GM12873 (cell line): ENCODE data around the gene DUSP1.

Experiments
- CTCF ChIP-seq: IDR thresholded peaks from 2 replicates; pipeline ENCODE4 v1.5.1; 2012; ENCODE audit warnings: low read depth, mild to moderate bottlenecking, moderate library complexity, low read length, control low read depth; ENCODE audit not compliant: insufficient read depth; ENCODE audit errors: missing control alignments

DUSP1 gene

GRCh38 chr5:172764861-172765765 lies 5.9 kb downstream of the DUSP1 start:
- TF ChIP-seq CTCF, result no peak

DNA sequence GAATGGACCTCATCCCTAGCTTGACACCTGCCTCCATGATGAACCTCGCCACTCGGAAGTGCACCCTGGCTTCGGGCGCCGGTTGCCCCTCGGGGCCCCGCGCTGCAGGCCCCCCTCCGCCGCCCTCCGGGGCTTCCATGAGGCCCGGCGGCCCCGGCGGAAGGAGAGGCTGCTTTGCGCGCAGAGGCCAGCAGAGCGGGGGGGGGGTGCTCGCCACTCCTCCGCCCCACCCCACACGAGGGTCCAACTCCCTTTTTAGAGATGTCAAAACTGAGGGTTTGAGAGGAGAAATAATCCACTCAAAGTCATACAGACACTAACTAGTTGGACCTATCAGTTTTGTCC lies 7.9 kb downstream of the DUSP1 start:
- no peak for TF ChIP-seq CTCF

DNA sequence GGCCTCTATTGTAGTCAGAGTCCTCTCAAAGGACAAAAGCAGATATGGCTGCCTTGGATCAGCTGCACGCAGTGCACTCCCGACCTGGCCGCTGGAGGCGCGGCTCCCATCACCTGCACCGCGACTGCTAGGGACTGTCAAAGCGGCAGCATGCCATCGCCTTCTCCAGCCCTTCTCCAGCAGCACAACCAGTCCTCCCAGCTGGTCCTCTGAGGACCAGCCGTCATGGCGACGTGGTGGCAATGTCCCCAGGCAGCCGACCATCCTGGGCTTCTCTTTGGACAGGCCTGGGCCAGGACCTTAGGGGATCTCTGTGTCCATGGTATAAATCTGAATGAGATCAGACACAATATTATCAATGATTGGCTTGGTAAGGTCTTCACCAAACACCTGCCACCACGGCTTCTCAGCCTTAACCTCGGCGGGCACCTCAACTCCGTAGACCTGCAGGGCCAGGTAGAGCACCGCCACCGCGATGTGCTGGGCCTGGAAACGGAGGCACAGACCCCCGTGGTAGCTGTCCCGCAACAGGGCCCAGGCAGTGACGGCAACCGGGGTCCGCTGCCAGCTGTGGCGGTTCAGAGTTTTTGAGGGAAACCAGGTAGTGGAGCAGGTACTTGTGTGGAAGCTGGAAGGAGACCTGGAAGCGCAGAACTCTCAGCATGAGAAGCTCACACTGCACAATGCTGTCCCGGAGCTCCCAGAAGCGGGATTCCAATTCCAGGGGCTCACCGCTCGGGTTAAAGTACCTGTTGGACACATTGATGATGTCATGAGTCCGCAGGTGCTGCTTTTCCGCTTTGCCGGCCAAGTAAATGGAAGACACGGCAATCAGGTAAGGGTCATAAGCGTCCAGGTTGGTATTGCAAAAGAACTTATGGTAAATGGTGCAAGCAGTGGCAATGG lies 8.5 kb downstream of the DUSP1 start:
- no peak for TF ChIP-seq CTCF

DNA sequence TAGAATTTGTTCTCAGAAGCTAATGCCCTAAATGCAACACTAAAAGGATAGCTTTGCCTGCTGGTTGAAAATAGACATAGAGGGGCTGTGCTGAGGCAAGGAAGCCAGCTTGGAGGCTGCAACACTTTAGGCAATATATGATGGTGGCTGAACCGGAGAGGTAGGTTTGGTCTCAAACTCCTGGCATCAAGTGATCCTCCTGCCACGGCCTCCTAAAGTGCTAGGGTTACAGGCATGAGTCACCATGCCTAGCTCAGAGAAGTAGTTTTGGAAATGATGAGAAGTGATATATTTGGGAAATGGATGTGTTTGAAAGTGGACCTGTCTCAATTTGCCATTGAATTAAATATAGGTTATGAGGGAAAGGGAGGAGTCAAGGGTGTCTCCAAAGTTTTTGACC lies 10.0 kb downstream of the DUSP1 start:
- no peak for TF ChIP-seq CTCF

GRCh38 chr5:172760136-172760535 lies 10.9 kb downstream of the DUSP1 start:
- TF ChIP-seq CTCF, result no peak

DNA sequence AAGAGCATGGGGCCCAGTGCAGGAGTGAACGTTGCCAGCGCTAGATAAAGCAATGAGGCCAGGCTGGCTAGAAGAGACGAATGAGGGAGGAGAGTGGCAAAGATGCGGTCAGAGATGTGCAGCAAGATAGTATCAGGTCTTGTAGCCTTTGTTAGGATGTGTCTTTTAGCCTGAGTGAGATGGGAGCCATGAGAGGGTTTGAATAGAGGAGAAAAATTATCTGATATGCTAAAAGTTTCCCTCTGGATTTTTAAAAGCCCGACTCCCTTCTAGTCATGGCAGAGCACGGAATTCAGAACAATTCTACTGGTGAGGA lies 12.2 kb downstream of the DUSP1 start:
- TF ChIP-seq CTCF, result no peak
